Upper lobe of left lung (tissue), 4 donors: ENCODE data around the gene WNT3.

Experiments
- CTCF ChIP-seq, 6 experiments: fragments of 450-650 bp in 4 of 6; fragments of 200-600 bp in 2 of 6; sonication (generic) in 2 of 6; IDR thresholded peaks; one replicate each; pipeline ENCODE4 v1.5.1; 2016 to 2019; ENCODE audit warnings: antibody characterized with exemption in 6 of 6
- EP300 ChIP-seq, 4 donors: sonication (generic); formaldehyde crosslinking; IDR thresholded peaks; one replicate each; pipeline ENCODE4 v1.5.1; 2017; ENCODE audit warnings: antibody characterized with exemption in 4 of 4, control low read depth in 2 of 4
- POLR2A ChIP-seq, 4 donors: fragments of 450-650 bp; IDR thresholded peaks; one replicate each; pipeline ENCODE4 v1.5.1; 2016 to 2017; ENCODE audit warnings: antibody characterized with exemption in 4 of 4, mild to moderate bottlenecking in 2 of 4
- POLR2AphosphoS5 ChIP-seq, 2 donors: sonication (generic); formaldehyde crosslinking; IDR thresholded peaks; one replicate each; pipeline ENCODE4 v1.5.1; 2017; ENCODE audit warnings: antibody characterized with exemption in 2 of 2

GRCh38 chr17:46793541-46793940 lies 25.0 kb downstream of the WNT3 start:
- TF ChIP-seq CTCF (IDR thresholded peaks at IDR 0.05), result no peak
- TF ChIP-seq POLR2AphosphoS5 (IDR thresholded peaks at IDR 0.05), result no peak
- TF ChIP-seq POLR2A (IDR thresholded peaks at IDR 0.05), result no peak
- no peak for TF ChIP-seq EP300 (IDR thresholded peaks at IDR 0.05)
